Mucosa of stomach (tissue), 1 donor: ENCODE results near the gene ASB6.
A peak's percentile ranks its signal among the peaks of the same experiment; 100 is the strongest.

Source experiments
- H3K27me3 ChIP-seq: one replicate; pipeline ENCODE4 v1.7.0; 2013; ENCODE audit warnings: mild to moderate bottlenecking, low read length; ENCODE audit not compliant: control insufficient read depth, insufficient read depth
- H3K36me3 ChIP-seq: one replicate; pipeline ENCODE4 v1.7.0; 2013; ENCODE audit warnings: low read length; ENCODE audit not compliant: control insufficient read depth, insufficient read depth
- H3K4me1 ChIP-seq: one replicate; pipeline ENCODE4 v1.7.0; 2013; ENCODE audit warnings: mild to moderate bottlenecking, low read length; ENCODE audit not compliant: control insufficient read depth, insufficient read depth
- H3K4me3 ChIP-seq: one replicate; pipeline ENCODE4 v1.7.0; 2013; ENCODE audit warnings: low read length
- H3K9ac ChIP-seq: one replicate; pipeline ENCODE4 v1.7.0; 2013; ENCODE audit warnings: mild to moderate bottlenecking, low read length, moderate library complexity
- H3K9me3 ChIP-seq: one replicate; pipeline ENCODE4 v1.7.0; 2013; ENCODE audit warnings: mild to moderate bottlenecking, low read length, moderate library complexity; ENCODE audit not compliant: control insufficient read depth
- donor health status: Pancreatic carcinoma.

ASB6 gene

DNA sequence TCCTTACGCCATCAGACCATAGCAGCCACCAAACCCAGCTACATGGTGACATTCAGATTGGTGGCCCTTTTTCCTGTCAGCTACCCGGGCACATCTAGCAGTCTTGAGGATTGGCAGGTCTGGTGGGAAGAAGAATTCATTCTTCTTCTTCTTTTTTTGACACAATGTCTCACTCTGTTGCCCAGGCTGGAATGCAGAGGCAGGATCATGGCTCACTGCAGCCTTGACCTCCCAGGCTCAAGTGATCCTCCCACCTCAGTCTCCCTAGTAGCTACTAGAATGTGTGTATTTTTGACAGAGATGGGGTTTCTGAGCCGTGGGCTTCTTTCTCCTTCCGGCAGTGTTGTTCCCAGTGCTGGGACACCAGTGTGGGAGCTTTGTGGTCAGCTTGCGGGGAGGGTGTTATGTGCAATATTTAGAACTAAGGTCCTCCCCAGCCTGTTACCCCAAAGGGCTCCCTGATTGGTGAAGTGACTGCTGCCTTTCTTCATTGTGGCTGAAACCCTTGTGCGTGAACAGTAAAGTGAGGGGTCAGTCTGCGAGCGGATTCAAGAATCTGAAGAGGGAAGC is 12.6 kb downstream of the ASB6 start:
- H3K36me3 ChIP-seq = peaks cover 17% of the 10 kb centered on the region
- no peak overlapping the region for H3K4me3 ChIP-seq
- no peak overlapping the region for H3K9ac ChIP-seq
- no peaks in the 10 kb centered on the region for H3K9me3 ChIP-seq
- no peaks in the 10 kb centered on the region for H3K27me3 ChIP-seq
- peaks cover 39% of the 10 kb centered on the region for H3K4me1 ChIP-seq

DNA sequence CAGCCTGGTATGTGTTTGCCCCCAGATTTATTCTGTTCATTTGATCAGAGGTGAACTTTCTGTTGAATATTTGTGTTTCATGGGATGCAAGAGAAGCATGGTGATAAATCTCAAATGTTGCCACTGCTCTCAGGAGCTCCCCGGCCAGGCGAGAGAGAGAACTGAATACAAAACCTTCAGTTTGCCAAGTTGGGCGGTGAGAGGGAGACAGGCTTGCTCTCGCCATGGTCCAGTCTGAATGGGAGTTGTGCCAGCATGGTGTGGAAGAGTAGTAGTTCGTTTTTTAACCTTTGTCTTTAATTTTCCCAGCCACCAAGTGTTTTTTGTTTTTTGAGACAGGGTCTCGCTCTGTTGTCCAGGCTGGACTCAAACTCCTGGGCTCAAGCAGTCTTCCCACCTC is 13.2 kb downstream of the ASB6 start:
- H3K9ac ChIP-seq = no peak overlapping the region
- H3K4me3 ChIP-seq = no peak overlapping the region
- H3K9me3 ChIP-seq = no peaks in the 10 kb centered on the region
- no peaks in the 10 kb centered on the region for H3K27me3 ChIP-seq
- peaks cover 11% of the 10 kb centered on the region for H3K36me3 ChIP-seq
- H3K4me1 ChIP-seq = peaks cover 39% of the 10 kb centered on the region

DNA sequence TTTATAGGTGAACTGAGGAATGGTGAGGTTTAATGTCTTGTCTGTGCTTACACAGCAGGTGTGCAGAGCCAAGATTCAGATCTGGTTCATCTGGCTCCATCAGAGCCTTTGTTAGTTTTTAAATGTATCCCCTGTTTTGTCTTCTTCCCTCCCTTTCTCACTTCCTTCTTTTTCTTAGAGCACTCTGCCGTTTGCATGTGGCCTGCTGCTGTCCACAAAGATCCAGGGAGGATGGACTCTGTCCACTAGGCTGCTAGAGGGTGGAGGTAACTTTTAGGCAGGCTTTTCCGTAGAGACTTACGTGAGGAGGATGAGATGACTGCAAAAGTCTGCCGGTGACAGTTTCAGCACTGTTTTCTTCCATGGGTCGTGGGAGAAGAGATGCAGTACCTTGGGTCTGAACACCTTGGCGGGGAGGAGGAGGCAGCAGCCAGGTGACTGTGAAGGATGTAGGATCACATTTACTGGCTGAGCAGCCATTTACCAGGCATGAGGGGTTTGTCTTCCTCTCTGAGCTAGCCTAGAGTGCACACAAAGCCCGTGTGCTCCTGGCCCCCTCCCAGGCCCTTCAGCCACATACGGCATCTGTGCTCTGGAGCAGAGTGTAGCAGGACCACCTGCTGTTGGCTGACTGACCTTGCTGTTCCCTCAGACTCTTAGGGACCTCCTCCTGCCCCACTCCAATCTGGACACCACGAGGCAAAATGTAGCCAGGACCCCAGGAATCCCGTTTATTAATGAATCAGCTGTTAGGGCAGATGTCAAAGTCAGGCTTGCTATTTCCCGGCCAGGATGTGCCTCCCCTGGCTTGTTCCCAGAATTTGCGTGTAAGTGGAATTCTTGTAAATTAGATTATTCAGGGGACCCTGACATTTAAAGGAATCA is 14.2 kb downstream of the ASB6 start:
- Histone ChIP-seq H3K9me3 (no peaks in the 10 kb centered on the region), H3K9ac (peak overlapping the region; percentile 79), H3K27me3 (no peaks in the 10 kb centered on the region), H3K4me3 (peak overlapping the region; percentile 80), H3K36me3 (peaks cover 10% of the 10 kb centered on the region), H3K4me1 (peaks cover 39% of the 10 kb centered on the region)

DNA sequence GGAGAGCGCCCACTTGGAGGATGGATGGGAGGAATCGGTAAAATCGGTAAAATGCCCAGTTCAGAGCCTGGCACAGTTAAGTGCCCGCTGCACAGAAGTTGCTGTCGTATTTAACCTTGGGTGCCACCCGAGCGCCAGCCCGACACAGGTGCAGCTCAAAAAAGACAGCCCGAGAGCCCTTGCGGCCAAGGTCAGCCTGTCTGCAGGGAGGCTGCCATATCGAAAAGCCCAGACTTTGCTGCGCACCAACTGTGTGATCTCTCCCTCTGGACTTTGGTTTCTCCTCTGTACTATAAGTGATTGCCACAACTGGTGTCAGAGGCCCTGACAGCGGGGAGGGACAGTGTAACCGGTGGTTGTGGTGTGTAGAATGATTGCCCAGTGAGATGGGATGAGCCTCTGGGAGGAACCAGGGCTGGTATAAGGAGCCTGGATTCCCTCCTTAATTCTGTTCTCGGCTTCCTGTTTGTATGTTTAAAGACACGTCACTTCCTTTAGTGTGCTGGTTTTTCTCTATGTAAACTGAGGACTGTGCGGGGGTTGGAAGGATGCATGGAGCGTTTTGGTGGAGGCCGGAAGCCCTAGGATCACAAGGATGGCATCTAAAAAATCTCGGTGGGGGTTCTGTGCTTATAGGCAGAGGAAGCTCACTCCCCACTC is 15.2 kb downstream of the ASB6 start:
- Histone ChIP-seq H3K27me3 (no peaks in the 10 kb centered on the region), H3K9ac (peak overlapping the region; percentile 79), H3K36me3 (no peaks in the 10 kb centered on the region), H3K4me3 (peak overlapping the region; percentile 80), H3K4me1 (peaks cover 35% of the 10 kb centered on the region), H3K9me3 (no peaks in the 10 kb centered on the region)

DNA sequence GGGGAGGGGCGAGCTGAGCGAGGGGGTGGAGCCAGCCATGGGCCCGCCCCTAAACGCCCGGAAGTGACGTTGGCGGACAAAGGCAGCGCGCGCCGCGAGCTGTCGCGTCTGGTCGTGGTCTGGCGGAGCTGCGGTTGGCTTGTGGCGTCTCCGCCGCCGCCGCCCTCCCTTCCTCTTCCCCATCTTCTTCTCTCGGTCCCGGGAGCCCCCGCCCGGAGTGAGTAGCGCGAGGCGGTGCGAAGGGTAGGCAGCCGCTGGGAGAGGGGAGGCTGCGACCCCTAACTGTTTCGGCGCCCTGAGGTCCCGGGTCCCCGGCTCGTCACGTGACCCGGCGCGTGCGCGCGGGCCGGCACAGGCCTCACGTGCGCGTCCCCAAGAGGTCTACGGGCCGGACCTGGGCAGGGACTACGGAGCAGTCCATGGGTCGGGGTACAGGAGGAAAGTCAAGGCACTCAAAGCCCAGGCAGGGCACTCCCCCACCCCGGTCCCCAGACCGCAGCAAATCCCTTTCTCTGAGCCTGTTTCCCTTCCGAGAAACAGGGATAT is 15.8 kb downstream of the ASB6 start, which contains the start of gene NTMT1:
NTMT1 (plus strand) TSS at position 85 of the 546 bp plus-strand sequence. CDS start 6,541 bp downstream, outside the sequence.
- Histone ChIP-seq H3K27me3 (no peaks in the 10 kb centered on the region), H3K4me3 (peak within 1 kb of the TSS; percentile 80), H3K9ac (peak within 1 kb of the TSS; percentile 79), H3K36me3 (no peaks in the 10 kb centered on the region), H3K9me3 (no peaks in the 10 kb centered on the region), H3K4me1 (peaks cover 29% of the 10 kb centered on the region)

DNA sequence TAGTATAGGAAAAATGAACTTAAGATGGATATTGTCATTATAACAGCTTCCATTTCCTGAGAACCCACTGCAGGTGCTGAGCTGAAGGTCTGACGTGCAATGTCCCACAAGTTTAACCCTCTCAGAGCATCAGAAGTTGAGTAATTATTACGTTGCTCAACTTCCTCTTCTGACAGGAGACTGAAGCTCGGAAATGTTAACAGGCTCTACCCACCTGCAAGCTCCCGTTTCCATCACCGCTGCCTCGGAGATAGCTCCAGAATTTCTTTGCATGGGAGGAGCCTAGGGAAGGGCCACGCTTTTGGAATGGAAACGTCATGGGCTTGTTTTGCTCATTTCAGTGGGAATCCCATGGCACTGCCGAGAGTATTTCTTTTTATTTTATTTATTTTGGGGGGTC is 17.0 kb downstream of the ASB6 start:
- Histone ChIP-seq H3K9me3 (no peaks in the 10 kb centered on the region), H3K4me1 (peaks cover 20% of the 10 kb centered on the region), H3K4me3 (no peak overlapping the region), H3K9ac (no peak overlapping the region), H3K27me3 (no peaks in the 10 kb centered on the region), H3K36me3 (no peaks in the 10 kb centered on the region)

DNA sequence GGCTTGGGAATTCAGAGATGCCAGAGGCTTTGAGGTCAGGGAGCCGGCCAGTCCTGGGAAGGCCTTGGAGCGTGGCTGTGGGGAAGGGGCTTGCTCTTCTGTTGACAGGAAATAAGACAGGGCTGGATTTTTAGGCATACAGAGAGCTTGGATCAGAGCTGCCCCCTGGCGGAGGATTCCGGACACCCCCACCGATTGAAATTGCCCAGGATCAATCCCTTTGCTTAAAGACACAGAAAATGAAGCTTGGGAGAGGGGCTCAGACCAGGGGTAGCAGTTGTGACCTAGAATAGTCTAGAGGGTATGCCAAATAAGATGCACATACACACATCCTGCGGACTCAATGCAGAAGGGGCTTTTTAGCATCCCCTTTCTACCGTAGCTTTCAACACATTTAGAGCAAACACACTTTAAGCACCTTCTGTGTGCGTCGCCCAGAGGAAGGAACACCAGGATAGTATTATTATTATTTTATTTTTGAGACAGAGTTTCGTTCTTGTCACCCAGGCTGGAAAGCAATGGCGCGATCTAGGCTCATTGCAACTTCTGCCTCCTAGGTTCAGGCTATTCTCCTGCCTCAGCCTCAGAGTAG is 17.7 kb downstream of the ASB6 start:
- no peak overlapping the region for H3K4me3 ChIP-seq
- H3K9me3 ChIP-seq = no peaks in the 10 kb centered on the region
- no peaks in the 10 kb centered on the region for H3K27me3 ChIP-seq
- no peaks in the 10 kb centered on the region for H3K36me3 ChIP-seq
- no peak overlapping the region for H3K9ac ChIP-seq
- H3K4me1 ChIP-seq = peaks cover 25% of the 10 kb centered on the region

DNA sequence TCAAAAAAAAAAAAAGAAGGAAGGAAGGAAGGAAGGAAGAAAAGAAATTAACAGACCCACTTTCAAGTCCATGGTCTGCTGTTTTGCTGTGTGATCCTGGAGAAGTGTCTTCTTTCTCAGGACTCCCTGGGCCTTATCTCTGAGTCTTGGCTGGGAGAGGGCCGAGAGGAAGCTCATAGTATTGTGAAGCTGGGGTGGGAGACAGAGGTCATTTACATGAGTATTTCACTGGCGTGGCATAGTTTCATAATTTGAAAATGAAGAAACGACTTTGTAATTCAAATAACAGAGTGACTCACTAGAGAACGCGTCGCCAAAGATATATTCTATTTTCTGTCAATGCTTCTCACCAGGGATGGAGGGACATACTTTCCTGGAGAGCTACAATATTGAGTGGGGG is 18.6 kb downstream of the ASB6 start:
- peaks cover 23% of the 10 kb centered on the region for H3K4me1 ChIP-seq
- no peak overlapping the region for H3K4me3 ChIP-seq
- H3K9ac ChIP-seq = no peak overlapping the region
- no peaks in the 10 kb centered on the region for H3K9me3 ChIP-seq
- H3K27me3 ChIP-seq = no peaks in the 10 kb centered on the region
- H3K36me3 ChIP-seq = no peaks in the 10 kb centered on the region

DNA sequence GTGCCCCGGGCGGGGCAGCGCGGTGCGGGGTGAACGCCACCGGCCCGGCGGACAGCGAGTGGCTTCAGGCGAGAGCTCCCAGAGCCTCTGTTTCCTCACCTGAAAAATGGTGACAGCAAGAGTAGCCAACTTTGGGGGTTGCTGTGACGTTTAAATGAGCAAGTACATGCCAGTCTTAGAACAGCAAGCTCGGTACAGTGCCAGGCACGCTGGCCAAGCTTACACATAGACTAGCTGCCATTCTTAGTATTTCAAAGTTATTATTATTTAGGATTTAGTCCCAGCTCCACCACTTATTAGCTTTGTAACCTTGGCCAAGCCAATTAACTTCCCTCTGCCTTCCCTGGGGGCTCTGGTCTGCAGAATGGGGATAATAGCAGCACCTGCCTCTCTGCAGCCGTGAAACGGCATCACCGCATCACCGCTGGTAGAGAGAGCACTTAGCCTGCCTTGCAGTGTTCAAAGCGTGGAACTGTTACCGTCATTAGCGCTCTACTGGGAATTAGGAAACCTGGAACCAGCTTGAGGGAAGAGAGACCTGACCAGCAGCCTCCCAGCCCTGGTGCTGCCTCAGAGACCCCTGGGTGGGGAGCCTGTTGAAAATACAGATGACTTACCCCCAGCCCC is 21.2 kb downstream of the ASB6 start, which contains the start of gene C9orf50:
C9orf50 (minus strand) TSS at position 433 of the 627 bp plus-strand sequence. CDS start 527 bp downstream, outside the sequence.
- peak within 1 kb of the TSS; percentile 25 for H3K9ac ChIP-seq
- H3K36me3 ChIP-seq = no peaks in the 10 kb centered on the region
- H3K27me3 ChIP-seq = no peaks in the 10 kb centered on the region
- H3K4me3 ChIP-seq = no peak within 1 kb of the TSS
- H3K4me1 ChIP-seq = peaks cover 6% of the 10 kb centered on the region
- H3K9me3 ChIP-seq = no peaks in the 10 kb centered on the region

DNA sequence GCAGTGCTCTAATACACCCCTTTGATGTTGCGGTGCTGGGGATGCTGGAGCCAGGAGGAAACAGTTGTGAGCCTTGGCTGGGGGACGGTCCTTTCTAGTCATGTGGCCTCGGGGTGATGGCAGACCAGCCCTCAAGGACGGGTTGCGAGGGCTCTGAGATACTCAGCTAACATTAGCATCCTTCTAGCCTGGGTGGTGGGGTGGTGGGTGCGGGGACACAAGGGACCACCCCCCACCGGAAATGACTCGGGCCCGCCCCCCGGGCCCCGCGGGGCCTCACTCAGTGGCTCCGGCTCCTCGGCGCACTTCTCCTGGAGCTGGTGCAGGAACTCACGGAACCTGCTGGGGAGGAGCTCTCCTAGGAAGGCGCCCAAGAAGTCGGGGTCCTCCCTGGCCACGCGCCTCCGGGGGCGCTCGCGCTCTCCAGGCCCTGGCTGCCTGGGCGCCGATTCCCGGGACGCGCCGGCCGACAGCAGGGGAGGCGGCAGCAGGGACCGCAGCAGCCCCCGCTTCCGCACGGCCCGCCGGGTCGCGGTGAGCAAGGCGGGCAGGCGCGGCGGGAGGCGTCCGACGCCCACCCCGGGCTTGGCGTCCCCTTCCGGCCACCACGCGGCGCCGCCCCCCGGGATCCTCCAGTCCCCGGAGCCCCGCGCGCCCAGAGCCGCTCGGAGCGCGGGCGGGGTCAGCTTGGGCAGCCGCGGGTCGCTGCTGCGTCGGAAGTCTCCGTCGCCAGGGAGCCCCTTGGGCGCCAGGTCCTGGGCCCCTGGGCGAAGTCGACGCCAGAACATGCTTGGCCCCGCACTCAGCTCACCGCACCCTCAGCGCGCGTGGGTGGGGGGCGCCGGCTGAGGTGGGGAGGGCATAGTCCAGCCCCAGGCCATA is 21.9 kb downstream of the ASB6 start:
- no peaks in the 10 kb centered on the region for H3K9me3 ChIP-seq
- H3K9ac ChIP-seq = peak overlapping the region; percentile 25
- H3K27me3 ChIP-seq = no peaks in the 10 kb centered on the region
- H3K4me3 ChIP-seq = no peak overlapping the region
- H3K36me3 ChIP-seq = no peaks in the 10 kb centered on the region
- H3K4me1 ChIP-seq = peaks cover 6% of the 10 kb centered on the region
